H9 (cell line): ENCODE data around the gene PAQR3. TPM values are rescaled to one million over a fixed set of nuclear protein-coding genes. Genes with fewer than 3 reads are reported as not detected.

ENCODE experiments used
- DNase-seq: peaks from one replicate; pipeline ENCODE4 v3.0.0-alpha.2; 2017
- H2AFZ ChIP-seq: one replicate; pipeline ENCODE4 v1.6.1; 2013; ENCODE audit warnings: mild to moderate bottlenecking, low read length, control low read depth, moderate library complexity
- H2AK5ac ChIP-seq: 2 replicates; pipeline ENCODE4 v1.6.1; 2013; ENCODE audit warnings: low read length, control low read depth, mixed read lengths; ENCODE audit not compliant: insufficient read length
- H2BK120ac ChIP-seq: one replicate; pipeline ENCODE4 v1.6.1; 2013; ENCODE audit warnings: low read depth, mild to moderate bottlenecking, low read length, control low read depth, inconsistent platforms; ENCODE audit not compliant: poor library complexity, severe bottlenecking
- H2BK12ac ChIP-seq: 2 replicates; pipeline ENCODE4 v1.6.1; 2013; ENCODE audit warnings: low read length, control low read depth, mixed read lengths, low read depth; ENCODE audit not compliant: insufficient read length
- H2BK15ac ChIP-seq: 2 replicates; pipeline ENCODE4 v1.6.1; 2013; ENCODE audit warnings: low read depth, low read length, control low read depth
- H2BK20ac ChIP-seq: one replicate; pipeline ENCODE4 v1.6.1; 2013; ENCODE audit warnings: low read depth, mild to moderate bottlenecking, low read length, control low read depth, inconsistent platforms; ENCODE audit not compliant: poor library complexity, severe bottlenecking
- H2BK5ac ChIP-seq: 2 replicates; pipeline ENCODE4 v1.6.1; 2013; ENCODE audit warnings: low read length, control low read depth, mixed read lengths; ENCODE audit not compliant: insufficient read length
- H3K14ac ChIP-seq: 2 replicates; pipeline ENCODE4 v1.6.1; 2013; ENCODE audit warnings: low read length, control low read depth; ENCODE audit not compliant: insufficient read depth
- H3K18ac ChIP-seq: 2 replicates; pipeline ENCODE4 v1.6.1; 2013; ENCODE audit warnings: low read depth, mild to moderate bottlenecking, mixed read lengths, low read length, control low read depth; ENCODE audit not compliant: insufficient read length
- H3K23ac ChIP-seq: 2 replicates; pipeline ENCODE4 v1.6.1; 2013; ENCODE audit warnings: low read length, control low read depth, mixed read lengths, low read depth; ENCODE audit not compliant: insufficient read length
- H3K23me2 ChIP-seq: 2 replicates; pipeline ENCODE4 v1.6.1; 2013; ENCODE audit warnings: low read depth, mild to moderate bottlenecking, mixed read lengths, low read length, control low read depth; ENCODE audit not compliant: insufficient read length, poor library complexity, severe bottlenecking
- H3K27ac ChIP-seq: 2 replicates; pipeline ENCODE4 v1.5.1; 2013; ENCODE audit warnings: low read length, control low read depth, mixed read lengths, low read depth; ENCODE audit not compliant: insufficient read length
- H3K27me3 ChIP-seq: 2 replicates; pipeline ENCODE4 v1.6.1; 2013; ENCODE audit warnings: low read length, control low read depth, inconsistent platforms; ENCODE audit not compliant: insufficient read depth
- H3K4ac ChIP-seq: 2 replicates; pipeline ENCODE4 v1.6.1; 2013; ENCODE audit warnings: low read depth, mild to moderate bottlenecking, control low read depth, inconsistent platforms, low read length, moderate library complexity
- H3K4me1 ChIP-seq: 2 replicates; pipeline ENCODE4 v1.6.1; 2013; ENCODE audit warnings: low read length, control low read depth, inconsistent platforms; ENCODE audit not compliant: insufficient read depth
- H3K4me2 ChIP-seq: 2 replicates; pipeline ENCODE4 v1.6.1; 2013; ENCODE audit warnings: low read length, control low read depth, mixed read lengths; ENCODE audit not compliant: insufficient read length, insufficient read depth
- H3K56ac ChIP-seq: 2 replicates; pipeline ENCODE4 v1.6.1; 2013; ENCODE audit warnings: low read depth, mild to moderate bottlenecking, mixed read lengths, low read length, control low read depth; ENCODE audit not compliant: insufficient read length
- H3K79me1 ChIP-seq: 2 replicates; pipeline ENCODE4 v1.6.1; 2013; ENCODE audit warnings: low read depth, mild to moderate bottlenecking, moderate library complexity, low read length, control low read depth, inconsistent platforms; ENCODE audit not compliant: insufficient read depth, poor library complexity, severe bottlenecking
- H3K79me2 ChIP-seq: 2 replicates; pipeline ENCODE4 v1.6.1; 2013; ENCODE audit warnings: low read length, control low read depth, inconsistent platforms; ENCODE audit not compliant: insufficient read depth
- H3K9ac ChIP-seq: 2 replicates; pipeline ENCODE4 v1.6.1; 2013; ENCODE audit warnings: low read length, control low read depth, mixed read lengths; ENCODE audit not compliant: insufficient read length; ENCODE audit errors: extremely low read depth
- H3K9me3 ChIP-seq: one replicate; pipeline ENCODE4 v1.6.1; 2013; ENCODE audit warnings: low read depth, low read length, inconsistent platforms; ENCODE audit not compliant: control insufficient read depth
- H3T11ph ChIP-seq: one replicate; pipeline ENCODE4 v1.6.1; 2013; ENCODE audit warnings: mild to moderate bottlenecking, low read length, control low read depth, inconsistent platforms
- H4K20me1 ChIP-seq: one replicate; pipeline ENCODE4 v1.6.1; 2013; ENCODE audit not compliant: control insufficient read depth, insufficient read length, insufficient read depth
- H4K5ac ChIP-seq: 2 replicates; pipeline ENCODE4 v1.6.1; 2013; ENCODE audit warnings: low read depth, mild to moderate bottlenecking, mixed read lengths, low read length, control low read depth; ENCODE audit not compliant: insufficient read length
- H4K8ac ChIP-seq: replicated peaks from 2 replicates; pipeline ENCODE4 v1.6.1; 2013; ENCODE audit warnings: low read length, control low read depth, mixed read lengths, low read depth; ENCODE audit not compliant: insufficient read length
- H4K91ac ChIP-seq: 2 replicates; pipeline ENCODE4 v1.6.1; 2013; ENCODE audit warnings: low read depth, mild to moderate bottlenecking, moderate library complexity, mixed read lengths, low read length, control low read depth; ENCODE audit not compliant: insufficient read length
- H3K27ac Mint-ChIP-seq, 3 experiments: 2 replicates in 2 of 3; 3 replicates in 1 of 3; pipeline ENCODE4 v1.8.0; 2020 to 2021; ENCODE audit warnings: mixed read lengths in 3 of 3, mild to moderate bottlenecking in 1 of 3, moderate library complexity in 1 of 3
- H3K27me3 Mint-ChIP-seq: 2 replicates; pipeline ENCODE4 v1.8.0; 2021; ENCODE audit warnings: low read depth, mild to moderate bottlenecking, moderate library complexity, mixed read lengths
- H3K36me3 Mint-ChIP-seq, 3 experiments: 2 replicates in 2 of 3; 3 replicates in 1 of 3; pipeline ENCODE4 v1.8.0; 2020 to 2021; ENCODE audit warnings: low read depth in 3 of 3, mixed read lengths in 3 of 3; ENCODE audit not compliant: insufficient read depth in 1 of 3
- H3K4me1 Mint-ChIP-seq, 2 experiments: 2 replicates each; pipeline ENCODE4 v1.8.0; 2020; ENCODE audit warnings: mixed read lengths in 2 of 2
- H3K4me3 Mint-ChIP-seq, 2 experiments: 2 replicates in 1 of 2; 3 replicates in 1 of 2; pipeline ENCODE4 v1.8.0; 2020 to 2021; ENCODE audit warnings: mild to moderate bottlenecking in 2 of 2, mixed read lengths in 2 of 2, moderate library complexity in 1 of 2
- H3K9me3 Mint-ChIP-seq, 2 experiments: 2 replicates in 1 of 2; 3 replicates in 1 of 2; pipeline ENCODE4 v1.8.0; 2020; ENCODE audit warnings: mild to moderate bottlenecking in 2 of 2, mixed read lengths in 2 of 2, moderate library complexity in 1 of 2
- CTCF ChIP-seq: fragments of 200-600 bp; sonication (generic); conservative IDR thresholded peaks from 3 replicates; pipeline ENCODE4 v1.8.0; 2021; ENCODE audit warnings: antibody characterized with exemption, mild to moderate bottlenecking
- WGBS: extraction: QIAGEN DNeasy Blood & Tissue Kit; methylation state at CpG from one replicate; pipeline ENCODE4 v1.1.7; 2013; ENCODE audit warnings: missing lambda C conversion rate, low lambda C conversion rate, mixed read lengths; ENCODE audit not compliant: insufficient read length; ENCODE audit errors: extremely low coverage; 5-methylcytosine and 5-hydroxymethylcytosine counted together
- total RNA-seq: library from RNA; stranded (reverse); gene quantifications from 2 replicates; pipeline ENCODE4 v1.2.1, GENCODE V29; 2021

The PAQR3 gene
- total RNA-seq, 1 experiment from 2014 or later: 26.3 TPM

GRCh38 chr4:78987683-78988082 lies 48.4 kb upstream of the PAQR3 start:
- H3K4me2 ChIP-seq: no peak overlapping the region
- H2AFZ ChIP-seq: no peak overlapping the region
- H2BK5ac ChIP-seq: no peak overlapping the region
- no peak overlapping the region for H4K91ac ChIP-seq
- Mint-ChIP-seq H3K36me3 (peaks cover 0 to under 1% (median 0%) of the 10 kb centered on the region in 3 experiments; a peak in 2 of 7 replicates), H3K27ac (no peak overlapping the region), H3K9me3 (peaks cover under 1 to 3% of the 10 kb centered on the region in 2 experiments; a peak in 3 of 5 replicates), H3K4me3 (no peak overlapping the region), H3K4me1 (0 out of 4 replicates have a peak, but pooled peaks cover 0 to 3% of the 10 kb centered on the region in 2 experiments), H3K27me3 (peaks cover 4% of the 10 kb centered on the region; the same call in 1 of the 2 replicates)
- H3K79me1 ChIP-seq: no peaks in the 10 kb centered on the region
- H2BK120ac ChIP-seq: no peak overlapping the region
- no peak for TF ChIP-seq CTCF
- H3T11ph ChIP-seq: no peak overlapping the region
- H3K23me2 ChIP-seq: no peaks in the 10 kb centered on the region
- no peak overlapping the region for H2BK15ac ChIP-seq
- H3K4me1 ChIP-seq: no peaks in the 10 kb centered on the region; the same call in 1 of the 2 replicates
- H3K56ac ChIP-seq: no peak overlapping the region
- H3K23ac ChIP-seq: no peak overlapping the region
- DNase-seq: no peak
- H3K9me3 ChIP-seq: no peaks in the 10 kb centered on the region
- no peak overlapping the region for H3K18ac ChIP-seq
- H3K27ac ChIP-seq: no peak overlapping the region
- no peaks in the 10 kb centered on the region for H3K79me2 ChIP-seq
- no CpG with 5 or more reads among the region's 1 CpG for WGBS
- H2BK12ac ChIP-seq: no peak overlapping the region
- H3K9ac ChIP-seq: no peak overlapping the region
- no peak overlapping the region for H3K4ac ChIP-seq
- H3K14ac ChIP-seq: no peak overlapping the region
- no peak overlapping the region for H2AK5ac ChIP-seq
- no peak overlapping the region for H4K8ac ChIP-seq
- no peaks in the 10 kb centered on the region for H4K20me1 ChIP-seq
- no peak overlapping the region for H4K5ac ChIP-seq
- H3K27me3 ChIP-seq: no peaks in the 10 kb centered on the region
- no peak overlapping the region for H2BK20ac ChIP-seq
